SU-DHL-6 (cell line): ENCODE data around the gene ZIC4.

Experiments used
- H2AFZ ChIP-seq: fragments of 200-600 bp; sonication (generic); 2 replicates; pipeline ENCODE4 v1.6.1; 2014; ENCODE audit warnings: low read depth, mild to moderate bottlenecking, moderate library complexity, mixed read lengths, antibody characterized with exemption, low read length; ENCODE audit not compliant: severe bottlenecking
- H3F3A ChIP-seq: fragments of 200-600 bp; shearing (Covaris generic); 2 replicates; pipeline ENCODE4 v1.6.0; 2016; ENCODE audit warnings: antibody characterized with exemption, mild to moderate bottlenecking; ENCODE audit not compliant: insufficient read depth
- H3K27ac ChIP-seq: fragments of 200-600 bp; sonication (generic); 2 replicates; pipeline ENCODE4 v1.5.1; 2016; ENCODE audit warnings: low read depth, mild to moderate bottlenecking, low read length, moderate library complexity, mixed read lengths
- H3K27me3 ChIP-seq: fragments of 200-600 bp; sonication (generic), shearing (Covaris generic); 2 replicates; pipeline ENCODE4 v1.6.0; 2014; ENCODE audit warnings: mild to moderate bottlenecking, low read length
- H3K36me3 ChIP-seq: fragments of 200-600 bp; sonication (generic); 2 replicates; pipeline ENCODE4 v1.6.1; 2014; ENCODE audit warnings: mild to moderate bottlenecking, low read length, mixed read lengths
- H3K4me2 ChIP-seq: fragments of 300-600, 200-600 bp; shearing (Covaris generic), sonication (generic); 2 replicates; pipeline ENCODE4 v1.6.0; 2014; ENCODE audit warnings: low read length, low read depth, mild to moderate bottlenecking; ENCODE audit not compliant: poor library complexity, severe bottlenecking
- H3K4me3 ChIP-seq: fragments of 200-600 bp; sonication (generic); 2 replicates; pipeline ENCODE4 v1.5.1; 2014; ENCODE audit warnings: antibody characterized with exemption, low read length, mild to moderate bottlenecking, mixed read lengths; ENCODE audit not compliant: insufficient read depth, poor library complexity, severe bottlenecking
- H3K79me2 ChIP-seq: fragments of 200-600 bp; sonication (generic); 2 replicates; pipeline ENCODE4 v1.6.1; 2014; ENCODE audit warnings: mild to moderate bottlenecking, low read length, moderate library complexity; ENCODE audit not compliant: insufficient read depth
- H3K9ac ChIP-seq: fragments of 200-600 bp; sonication (generic); 2 replicates; pipeline ENCODE4 v1.7.0; 2014; ENCODE audit warnings: mild to moderate bottlenecking, low read length
- H3K9me2 ChIP-seq: fragments of 200-600 bp; sonication (generic); replicated peaks from 2 replicates; pipeline ENCODE4 v1.6.1; 2014; ENCODE audit warnings: low read length; ENCODE audit not compliant: insufficient read depth
- H3K9me3 ChIP-seq: fragments of 200-600 bp; sonication (generic); 2 replicates; pipeline ENCODE4 v1.6.1; 2014; ENCODE audit warnings: low read length, mixed read lengths; ENCODE audit not compliant: insufficient read depth
- H4K20me1 ChIP-seq: fragments of 200-600 bp; sonication (generic); 2 replicates; pipeline ENCODE4 v1.6.1; 2014; ENCODE audit warnings: low read depth, mild to moderate bottlenecking, antibody characterized with exemption, low read length, moderate library complexity, mixed read lengths
- CTCF ChIP-seq: fragments of 200-600 bp; sonication (generic); IDR thresholded peaks from one replicate; pipeline ENCODE4 v1.5.1; 2017; ENCODE audit warnings: antibody characterized with exemption, mild to moderate bottlenecking, low read length, moderate library complexity; ENCODE audit not compliant: insufficient read depth, poor library complexity, severe bottlenecking
- EZH2phosphoT487 ChIP-seq: fragments of 200-600 bp; sonication (generic), shearing (Covaris generic); conservative IDR thresholded peaks from 2 replicates; pipeline ENCODE4 v1.6.1; 2018; ENCODE audit warnings: mild to moderate bottlenecking, antibody characterized with exemption, low read length, moderate library complexity, mixed read lengths

ZIC4 gene

DNA sequence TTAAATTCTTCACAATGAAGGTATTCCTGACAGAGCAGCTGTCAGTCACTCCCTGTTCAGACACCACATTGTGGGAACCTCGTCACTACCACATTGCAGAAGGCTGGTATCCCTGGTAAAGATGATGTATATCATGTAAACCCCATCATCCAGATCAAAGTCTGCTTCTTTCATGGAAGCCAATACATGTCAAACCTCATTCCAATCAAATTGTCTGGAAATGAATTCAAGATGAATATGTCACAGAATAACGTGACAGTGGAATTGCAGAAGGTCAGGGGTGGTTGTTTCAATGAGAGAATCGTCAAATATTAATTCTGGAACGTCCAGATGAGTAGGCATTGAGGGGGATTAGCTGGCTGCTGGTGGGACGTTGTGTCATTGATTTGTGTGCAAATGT, 4.2 kb downstream of the ZIC4 start:
- H3K36me3 ChIP-seq, result no peaks in the 10 kb centered on the region
- no peak overlapping the region for H3K4me3 ChIP-seq
- H3K4me2 ChIP-seq, result no peak overlapping the region
- H3K27ac ChIP-seq, result no peak overlapping the region
- no peaks in the 10 kb centered on the region for H3K79me2 ChIP-seq
- H4K20me1 ChIP-seq, result no peaks in the 10 kb centered on the region
- H3K9ac ChIP-seq, result no peak overlapping the region
- TF ChIP-seq EZH2phosphoT487 (no peak), CTCF (no peak)
- H3F3A ChIP-seq, result no peaks in the 10 kb centered on the region
- H3K9me3 ChIP-seq, result no peaks in the 10 kb centered on the region
- no peak overlapping the region for H2AFZ ChIP-seq
- H3K27me3 ChIP-seq, result no peaks in the 10 kb centered on the region
- H3K9me2 ChIP-seq, result no peaks in the 10 kb centered on the region

- no peaks in the 10 kb centered on the region for H3K9me3 ChIP-seq
- no peak overlapping the region for H2AFZ ChIP-seq
- no peaks in the 10 kb centered on the region for H4K20me1 ChIP-seq
- TF ChIP-seq CTCF (no peak), EZH2phosphoT487 (no peak)
- H3K27me3 ChIP-seq, result no peaks in the 10 kb centered on the region
- no peaks in the 10 kb centered on the region for H3K36me3 ChIP-seq
- H3K4me3 ChIP-seq, result no peak overlapping the region
- no peak overlapping the region for H3K4me2 ChIP-seq
- no peak overlapping the region for H3K27ac ChIP-seq
- H3K9ac ChIP-seq, result no peak overlapping the region
- H3K9me2 ChIP-seq, result no peaks in the 10 kb centered on the region
- no peaks in the 10 kb centered on the region for H3K79me2 ChIP-seq
- H3F3A ChIP-seq, result no peaks in the 10 kb centered on the region
Observed at GRCh38 chr3:147401421-147401820, 4.9 kb downstream of the ZIC4 start.

DNA sequence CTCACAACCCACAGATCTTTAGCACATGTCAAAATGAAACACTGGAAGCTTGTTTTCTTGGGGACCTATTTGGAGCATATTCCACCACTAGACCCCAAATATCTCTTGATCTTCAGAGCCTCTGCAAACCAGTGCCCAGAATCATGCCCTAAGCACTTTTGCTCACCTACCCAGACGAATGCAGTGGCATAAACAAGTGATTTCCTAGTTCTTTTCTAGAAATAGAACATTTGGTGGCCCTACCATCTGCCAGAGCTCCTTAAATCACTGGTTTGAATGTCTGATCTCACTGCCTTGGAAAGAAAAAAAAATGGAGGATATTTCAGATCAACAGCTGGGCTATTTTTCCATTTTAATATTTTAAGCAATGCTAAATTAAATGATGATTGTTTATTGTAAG, 5.3 kb downstream of the ZIC4 start:
- Histone ChIP-seq H3K4me3 (no peak overlapping the region), H3F3A (no peaks in the 10 kb centered on the region), H2AFZ (no peak overlapping the region), H4K20me1 (no peaks in the 10 kb centered on the region), H3K27me3 (no peaks in the 10 kb centered on the region), H3K4me2 (no peak overlapping the region), H3K27ac (no peak overlapping the region), H3K36me3 (no peaks in the 10 kb centered on the region), H3K9me3 (no peaks in the 10 kb centered on the region), H3K79me2 (no peaks in the 10 kb centered on the region), H3K9me2 (no peaks in the 10 kb centered on the region), H3K9ac (no peak overlapping the region)
- no peak for TF ChIP-seq CTCF
- no peak for TF ChIP-seq EZH2phosphoT487

DNA sequence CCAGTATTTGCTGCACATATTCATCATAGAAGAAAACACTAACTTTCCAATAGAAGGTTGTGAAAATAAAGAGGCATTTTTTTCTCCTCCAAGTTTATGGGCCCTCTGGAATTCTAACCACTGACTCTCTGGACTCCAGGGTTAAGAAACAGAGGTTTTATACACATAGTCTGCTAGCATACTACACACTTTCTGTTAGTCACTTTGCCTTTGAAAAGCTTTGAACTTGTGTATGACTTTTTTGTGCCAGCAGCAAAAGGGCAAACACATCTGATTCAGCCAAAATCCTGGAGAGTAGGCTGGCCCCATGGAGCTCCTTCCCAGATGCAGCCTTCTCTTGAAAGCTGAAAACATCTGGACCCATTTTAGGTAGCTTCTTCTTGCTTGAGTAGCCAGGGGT, 6.2 kb downstream of the ZIC4 start:
- H3K27me3 ChIP-seq, result no peaks in the 10 kb centered on the region
- H4K20me1 ChIP-seq, result no peaks in the 10 kb centered on the region
- H3F3A ChIP-seq, result no peaks in the 10 kb centered on the region
- H3K9ac ChIP-seq, result no peak overlapping the region
- H3K9me2 ChIP-seq, result no peaks in the 10 kb centered on the region
- H3K4me2 ChIP-seq, result no peak overlapping the region
- H3K27ac ChIP-seq, result no peak overlapping the region
- H3K9me3 ChIP-seq, result no peaks in the 10 kb centered on the region
- H3K79me2 ChIP-seq, result no peaks in the 10 kb centered on the region
- H3K4me3 ChIP-seq, result no peak overlapping the region
- TF ChIP-seq CTCF (no peak), EZH2phosphoT487 (no peak)
- H2AFZ ChIP-seq, result no peak overlapping the region
- no peaks in the 10 kb centered on the region for H3K36me3 ChIP-seq
